ENCODE results near the gene LDLRAD4. TPM values are rescaled to one million over a fixed set of nuclear protein-coding genes. Genes with fewer than 3 reads are reported as not detected.

LDLRAD4 gene
- total and polyA plus RNA-seq, 9 of the 15 experiments (the other 6 are each of a cell fraction or from before 2014, with no cell fraction given), result 0.01 TPM; not detected in 8

- Histone ChIP-seq H3K9ac (ENCODE audit: insufficient read depth in 1 of 2, low read depth in 2 of 2, low read length in 2 of 2) (no peak overlapping the region), H3K4me3 (no peak overlapping the region), H4K20me1 (replicated peaks; ENCODE audit: control insufficient read depth, insufficient read depth, low read length) (no peaks in the 10 kb centered on the region; the same call in 1 of the 2 replicates), H3K4me2 (ENCODE audit: insufficient read depth, low read length) (no peak overlapping the region), H3K9me3 (replicated peaks; ENCODE audit: control insufficient read depth, insufficient read depth, low read depth, low read length) (0 out of 2 replicates have a peak, but pooled peaks cover 3% of the 10 kb centered on the region), H3K27ac (ENCODE audit: extremely low read depth, low read depth, low read length) (no peak overlapping the region), H3K9me1 (ENCODE audit: control insufficient read depth, insufficient read depth, low read length) (no peaks in the 10 kb centered on the region), H3K4me1 (replicated peaks in 1 of 2; ENCODE audit: control insufficient read depth in 2 of 2, insufficient read depth in 2 of 2, low read length in 2 of 2) (no peaks in the 10 kb centered on the region), H3K27me3 (ENCODE audit: control insufficient read depth in 2 of 2, insufficient read depth in 2 of 2, low read length in 2 of 2) (peaks cover 6 to 17% of the 10 kb centered on the region in 2 experiments; a peak in 3 of 5 replicates), H3K79me2 (ENCODE audit: control insufficient read depth, insufficient read depth, low read length) (no peaks in the 10 kb centered on the region), H3K36me3 (ENCODE audit: control insufficient read depth, insufficient read depth, low read length) (no peaks in the 10 kb centered on the region), H2AFZ (ENCODE audit: low read depth, low read length) (no peak overlapping the region)
- no peak for ATAC-seq
- ChIA-PET CTCF (ENCODE audit: low intra/inter-chr PET ratio) (no interaction called here), POLR2A (no interaction called here)
- intact Hi-C loops (cut with micrococcal nuclease) (no loop called here), in situ Hi-C loops (cut with MboI) (no loop called here)
- FAIRE-seq, result no peak
- no peak for DNase-seq (ENCODE audit: extremely low read depth in 1 of 4, low spot score in 3 of 4)
- no TSS peak for BruUV-seq (replicated peaks)
- TF ChIP-seq RBM14 (IDR thresholded peaks at IDR 0.05; ENCODE audit: borderline replicate concordance, insufficient read depth, low read depth, low read length) (no peak), MCM7 (IDR thresholded peaks at IDR 0.05) (no peak)
- 0% methylated on average over 3 of the region's 3 CpGs for WGBS (ENCODE audit: insufficient coverage, low coverage, missing lambda C conversion rate)
Observed at GRCh38 chr18:13592246-13592645, 373.7 kb downstream of the LDLRAD4 start.

GRCh38 chr18:13594551-13594950, 376.0 kb downstream of the LDLRAD4 start:
- H3K27me3 ChIP-seq (ENCODE audit: control insufficient read depth in 2 of 2, insufficient read depth in 2 of 2, low read length in 2 of 2), result peaks cover 0 to 10% of the 10 kb centered on the region in 2 experiments; a peak in 2 of 5 replicates
- intact Hi-C loops (cut with micrococcal nuclease), result no loop called here
- H3K4me1 ChIP-seq (replicated peaks in 1 of 2; ENCODE audit: control insufficient read depth in 2 of 2, insufficient read depth in 2 of 2, low read length in 2 of 2), result no peaks in the 10 kb centered on the region
- no peak overlapping the region for H3K27ac ChIP-seq (ENCODE audit: extremely low read depth, low read depth, low read length)
- H3K9ac ChIP-seq (ENCODE audit: insufficient read depth in 1 of 2, low read depth in 2 of 2, low read length in 2 of 2), result no peak overlapping the region
- WGBS (ENCODE audit: insufficient coverage, low coverage, missing lambda C conversion rate), result 8% methylated on average over 2 of the region's 2 CpGs
- no peaks in the 10 kb centered on the region for H3K9me1 ChIP-seq (ENCODE audit: control insufficient read depth, insufficient read depth, low read length)
- no peaks in the 10 kb centered on the region; the same call in 1 of the 2 replicates for H4K20me1 ChIP-seq (replicated peaks; ENCODE audit: control insufficient read depth, insufficient read depth, low read length)
- FAIRE-seq (no peak), DNase-seq (ENCODE audit: extremely low read depth in 1 of 4, low spot score in 3 of 4) (no peak), ATAC-seq (no peak)
- no peak overlapping the region for H2AFZ ChIP-seq (ENCODE audit: low read depth, low read length)
- no peaks in the 10 kb centered on the region for H3K79me2 ChIP-seq (ENCODE audit: control insufficient read depth, insufficient read depth, low read length)
- no peak overlapping the region for H3K4me2 ChIP-seq (ENCODE audit: insufficient read depth, low read length)
- H3K36me3 ChIP-seq (ENCODE audit: control insufficient read depth, insufficient read depth, low read length), result no peaks in the 10 kb centered on the region
- CTCF ChIA-PET (ENCODE audit: low intra/inter-chr PET ratio), result no interaction called here
- H3K9me3 ChIP-seq (replicated peaks; ENCODE audit: control insufficient read depth, insufficient read depth, low read depth, low read length), result 0 out of 2 replicates have a peak, but pooled peaks cover 5% of the 10 kb centered on the region
- POLR2A ChIA-PET, result no interaction called here
- BruUV-seq (replicated peaks), result no TSS peak
- TF ChIP-seq NEUROD1 (IDR thresholded peaks at IDR 0.05; ENCODE audit: borderline replicate concordance, low read depth, low read length, partially characterized antibody), result no peak
- TF ChIP-seq E4F1 (CRISPR knock-in tag; IDR thresholded peaks at IDR 0.05; ENCODE audit: borderline replicate concordance), result no peak
- no peak for TF ChIP-seq GTF3C2 (IDR thresholded peaks at IDR 0.05; ENCODE audit: borderline replicate concordance, extremely low read depth, insufficient read length)
- no peak for TF ChIP-seq PHF20 (IDR thresholded peaks at IDR 0.05; ENCODE audit: partially characterized antibody)
- no peak for TF ChIP-seq HDAC2 (IDR thresholded peaks at IDR 0.05)
- no peak for TF ChIP-seq LEF1 (IDR thresholded peaks at IDR 0.05)
- TF ChIP-seq SRSF9 (IDR thresholded peaks at IDR 0.05; ENCODE audit: borderline replicate concordance, low read depth, low read length), result no peak
- TF ChIP-seq KDM5B (IDR thresholded peaks at IDR 0.05; ENCODE audit: insufficient replicate concordance, low read depth, low read length), result no peak
- no peak overlapping the region for H3K4me3 ChIP-seq
- in situ Hi-C loops (cut with MboI), result no loop called here

Data from K562 (cell line).